ENCODE measurements around the gene MAP4K5.
A peak's percentile ranks its signal among the peaks of the same experiment; 100 is the strongest.
"Not testable (repeated sequence)": the region's sequence is repeated elsewhere in the genome, so short reads cannot be mapped to it uniquely, and the experiment has no call there.

Gene MAP4K5

GRCh38 chr14:50531595-50532501, 521 bp downstream of the MAP4K5 start:
- DNase-seq = peak; percentile 83

GRCh38 chr14:50530794-50531365, 1.5 kb downstream of the MAP4K5 start:
- no peak for DNase-seq

- DNase-seq = no peak
These were observed 2.0 kb downstream of the MAP4K5 start for GRCh38 chr14:50530358-50530757.

DNA sequence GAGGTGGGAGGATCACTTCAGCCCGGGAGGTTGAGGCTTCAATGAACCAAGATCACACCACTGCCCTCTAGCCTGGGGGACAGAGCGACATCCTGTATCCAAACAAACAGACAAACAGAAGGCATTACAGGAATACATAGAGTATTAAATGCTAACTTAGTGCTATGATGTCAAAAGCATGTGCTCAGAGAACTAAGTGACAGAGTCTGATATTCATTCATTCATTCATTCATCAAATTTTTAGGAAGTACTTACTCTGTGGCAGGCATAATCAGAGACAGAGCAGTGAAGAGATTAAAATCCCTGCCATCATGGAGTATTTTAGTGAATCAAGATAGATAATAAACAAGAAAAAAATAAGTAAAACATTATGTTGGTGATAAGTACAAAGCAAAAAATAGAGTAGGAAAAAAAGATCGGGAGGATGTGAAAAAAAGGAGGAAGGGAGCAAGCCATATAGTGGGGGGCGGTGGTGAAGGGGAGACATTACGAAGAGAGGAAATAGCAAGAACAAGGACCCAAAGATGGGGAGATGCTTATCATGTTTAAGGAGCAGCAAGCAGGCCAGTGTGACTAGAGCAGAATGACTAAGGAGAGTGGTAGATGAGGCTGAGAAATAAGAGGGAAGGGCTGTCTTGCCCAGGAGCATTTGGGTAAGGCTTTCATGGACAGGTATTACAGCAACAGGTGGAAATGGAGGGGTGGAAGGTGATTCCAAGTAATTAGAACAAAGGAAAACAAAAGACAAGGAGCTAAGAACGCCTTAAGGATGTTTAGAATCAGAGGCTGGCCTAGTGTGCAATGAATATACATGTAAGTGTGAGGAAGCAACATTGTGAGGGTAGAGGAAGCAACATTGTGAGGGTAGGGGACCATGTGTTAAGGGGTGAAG, 2.8 kb downstream of the MAP4K5 start:
- DNase-seq = peak; percentile 62

DNA sequence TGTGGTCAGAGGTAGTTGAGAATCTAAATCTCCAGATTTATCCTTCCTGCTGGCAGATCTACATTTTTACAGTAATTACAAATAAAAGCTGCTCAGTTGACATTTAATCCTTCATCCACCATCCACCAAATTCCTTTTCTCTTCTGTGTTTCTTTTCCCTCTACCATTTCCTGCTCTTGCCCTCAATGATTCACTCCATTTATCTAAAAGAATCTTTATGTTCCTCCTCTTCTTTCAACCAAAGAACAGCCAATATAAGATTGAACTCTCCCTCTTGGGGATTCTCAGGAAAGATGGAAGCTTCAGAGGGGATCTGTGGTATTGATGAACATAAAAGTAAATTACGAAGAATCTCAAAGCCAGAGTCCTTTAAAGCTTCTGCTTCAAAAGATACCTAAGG, 4.4 kb downstream of the MAP4K5 start:
- no peak for DNase-seq

- peak; percentile 64 for DNase-seq
These were observed 7.4 kb downstream of the MAP4K5 start for GRCh38 chr14:50524731-50525515.

DNA sequence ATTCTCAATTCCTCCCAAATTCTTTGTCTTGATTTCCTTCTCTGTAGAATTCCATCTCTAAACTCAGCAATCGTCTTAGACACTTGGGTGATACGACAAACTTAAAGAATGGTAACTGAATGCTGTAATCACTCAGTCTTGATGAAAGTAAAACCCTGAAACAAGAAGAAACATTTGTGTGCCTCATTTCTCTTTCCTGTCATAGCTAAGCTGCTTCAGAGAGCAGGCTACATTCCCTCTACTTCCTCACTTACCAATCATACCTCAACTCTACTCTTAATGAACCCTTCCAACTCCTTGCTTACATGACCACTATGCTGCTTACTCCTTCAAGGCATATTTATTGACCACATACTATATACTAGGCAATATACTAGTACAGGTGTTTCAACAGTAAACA, 8.3 kb downstream of the MAP4K5 start:
- DNase-seq = no peak

DNA sequence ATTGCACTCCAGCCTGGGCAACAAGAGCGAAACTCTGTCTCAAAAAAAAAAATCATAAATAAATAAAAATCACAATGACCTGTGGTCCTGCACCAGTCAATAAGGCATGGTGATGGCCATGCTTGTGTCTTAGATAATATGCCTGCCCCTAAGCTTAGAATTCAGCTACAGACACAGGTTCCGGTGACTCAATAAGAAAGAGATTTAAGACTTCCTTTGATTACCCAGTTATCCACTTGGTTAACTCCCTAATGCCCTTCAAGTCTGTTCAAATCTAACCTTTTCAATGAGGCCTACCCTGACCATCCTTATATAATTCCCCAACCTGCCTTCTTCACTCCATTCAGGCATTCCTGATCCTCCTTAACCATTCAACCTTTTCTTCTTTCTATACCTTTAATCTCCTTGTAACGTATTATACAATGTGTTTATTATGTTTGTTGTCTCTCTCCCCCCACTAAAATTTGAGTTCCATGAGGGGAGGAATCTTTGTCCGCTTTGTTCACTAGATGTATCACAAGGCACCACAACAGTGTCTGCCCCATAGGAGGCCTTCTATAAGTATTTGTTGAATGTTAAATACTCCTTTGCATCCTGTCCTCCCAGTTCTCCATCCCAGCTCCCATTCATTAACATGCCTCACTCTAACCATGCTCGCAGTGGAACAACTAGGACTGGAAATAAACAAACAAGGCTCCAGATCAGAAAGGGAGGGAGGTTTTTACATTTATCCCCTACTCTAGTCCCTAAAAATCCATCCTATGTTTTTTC, 8.9 kb downstream of the MAP4K5 start:
- no peak for DNase-seq

GRCh38 chr14:50521912-50522341, 10.4 kb downstream of the MAP4K5 start:
- DNase-seq = no peak

- no peak for DNase-seq
These were observed 11.2 kb downstream of the MAP4K5 start for GRCh38 chr14:50520947-50521815.

GRCh38 chr14:50516091-50516490, 16.3 kb downstream of the MAP4K5 start:
- no peak for DNase-seq

DNA sequence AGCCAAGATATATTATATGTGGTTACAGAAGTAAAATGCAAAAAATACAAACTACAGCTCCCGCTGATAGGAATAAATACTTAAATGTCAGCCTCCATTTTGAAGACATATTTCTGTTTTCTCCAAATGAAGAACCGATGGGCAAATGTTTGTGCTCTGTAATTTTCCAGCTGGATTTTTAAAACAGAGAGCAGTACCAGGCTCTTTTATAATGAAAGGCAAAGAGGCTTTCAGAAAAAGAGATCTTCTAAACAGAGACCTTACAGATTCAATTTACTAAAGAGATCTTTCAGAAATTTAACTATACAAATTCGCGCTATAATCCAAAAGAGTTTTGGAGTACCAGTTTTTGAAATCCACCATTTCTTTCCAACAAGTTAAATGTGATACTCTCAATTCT, 19.9 kb downstream of the MAP4K5 start:
- no peak for DNase-seq

DNA sequence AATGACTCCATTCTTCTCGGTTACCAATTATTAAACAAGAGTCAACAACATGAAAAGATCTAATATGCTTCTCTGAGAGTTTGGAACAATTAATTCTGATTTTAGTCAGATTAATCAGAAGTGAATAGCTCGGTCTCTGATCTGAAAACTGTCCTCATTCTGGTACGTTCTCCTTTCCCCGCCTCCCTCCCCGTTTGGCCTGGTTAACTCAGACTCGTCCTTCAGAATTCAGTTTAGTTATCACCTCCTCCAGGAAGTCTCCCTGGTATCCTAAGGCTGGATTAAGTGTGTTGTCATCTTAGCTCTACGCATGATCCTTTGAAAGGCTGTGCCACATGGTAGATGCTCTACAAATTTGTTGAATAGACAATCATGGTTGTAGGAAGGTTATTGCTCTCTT, 22.2 kb downstream of the MAP4K5 start:
- DNase-seq = no peak

GRCh38 chr14:50507078-50507477, 25.3 kb downstream of the MAP4K5 start:
- not testable (repeated sequence) for DNase-seq

DNA sequence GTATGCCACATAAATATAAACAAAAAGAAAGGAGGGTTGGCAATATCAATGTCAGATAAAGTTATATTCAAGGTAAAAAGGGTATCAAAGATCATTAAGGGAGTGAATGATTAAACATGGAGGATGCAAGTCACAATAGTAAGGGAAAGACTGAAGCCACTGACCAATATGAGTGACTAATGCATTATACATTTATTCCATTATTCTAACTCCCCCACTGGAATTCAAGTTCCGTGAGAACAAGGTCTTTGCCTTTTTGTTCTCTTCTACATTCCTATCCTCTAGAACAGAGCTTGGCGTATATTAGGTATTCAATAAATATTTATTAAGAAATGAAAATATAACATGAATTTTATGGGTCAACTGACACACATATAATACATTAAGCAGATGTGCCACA, 30.7 kb downstream of the MAP4K5 start:
- no peak for DNase-seq

GRCh38 chr14:50497351-50497750, 35.0 kb downstream of the MAP4K5 start:
- no peak for DNase-seq

GRCh38 chr14:50489851-50490250, 42.5 kb downstream of the MAP4K5 start:
- DNase-seq = peak; percentile 5

GRCh38 chr14:50488521-50488920, 43.8 kb downstream of the MAP4K5 start:
- no peak for DNase-seq

GRCh38 chr14:50479041-50479440, 53.3 kb downstream of the MAP4K5 start:
- DNase-seq = no peak

DNA sequence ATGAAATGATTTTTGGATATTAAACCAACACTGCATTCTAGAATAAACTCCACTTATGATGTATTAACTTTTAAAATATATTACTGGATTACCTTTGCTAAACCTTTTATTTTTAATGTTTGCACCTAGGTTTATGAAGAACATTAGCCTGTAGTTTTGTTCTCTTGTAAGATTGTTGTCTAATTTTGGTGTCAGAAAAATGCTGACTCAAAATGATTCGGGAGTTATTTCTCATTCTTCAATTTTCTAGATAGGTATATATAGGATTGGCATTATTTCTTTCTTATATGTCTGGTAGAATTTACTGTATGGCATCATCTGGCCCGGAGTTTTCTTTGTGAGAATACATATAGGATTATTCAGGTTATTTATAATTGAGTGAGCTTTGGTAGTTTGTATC, 54.6 kb downstream of the MAP4K5 start:
- no peak for DNase-seq

GRCh38 chr14:50476134-50476533, 56.2 kb downstream of the MAP4K5 start:
- no peak for DNase-seq

All from hematopoietic multipotent progenitor cell treated with erythropoietin and hydrocortisone succinate and interleukin-3 and kit ligand, for 4 days (in vitro differentiated cells).